Brain microvascular endothelial cell (primary cell): ENCODE data around the gene SRGAP2B.
"Not testable (repeated sequence)": the region's sequence is repeated elsewhere in the genome, so short reads cannot be mapped to it uniquely, and the experiment has no call there.

Experiments used
- DNase-seq: peaks from one replicate; pipeline ENCODE4 v3.0.0-alpha.2; 2020
- H3K27ac ChIP-seq: fragments of 250-450 bp; sonication (Bioruptor Pico); 2 replicates; pipeline ENCODE4 v1.5.1; 2020; ENCODE audit warnings: mild to moderate bottlenecking, moderate library complexity
- H3K27me3 ChIP-seq: fragments of 250-450 bp; sonication (Bioruptor Pico); replicated peaks from 2 replicates; pipeline ENCODE4 v1.5.1; 2020; ENCODE audit warnings: mild to moderate bottlenecking
- H3K36me3 ChIP-seq: fragments of 250-450 bp; sonication (Bioruptor Pico); replicated peaks from 2 replicates; pipeline ENCODE4 v1.5.1; 2020; ENCODE audit warnings: mild to moderate bottlenecking
- H3K4me3 ChIP-seq: 2 replicates; pipeline ENCODE4 v1.5.1; 2011; ENCODE audit warnings: low read depth, mild to moderate bottlenecking, control low read depth, low read length, moderate library complexity
- in situ Hi-C: cut with HindIII; loops from 2 replicates; pipeline ENCODE4 v1.10.0; 2017; ENCODE audit warnings: low sequenced_read_pairs, low pct_ligation_motif_present

The SRGAP2B gene

GRCh38 chr1:145074021-145074559, 21.0 kb downstream of the SRGAP2B start:
- H3K4me3 ChIP-seq, DNase-seq, H3K36me3 ChIP-seq, H3K27me3 ChIP-seq, in situ Hi-C loops, H3K27ac ChIP-seq: not testable (repeated sequence)

GRCh38 chr1:145071569-145071968, 23.6 kb downstream of the SRGAP2B start:
- H3K4me3 ChIP-seq, H3K27ac ChIP-seq, DNase-seq, H3K36me3 ChIP-seq, H3K27me3 ChIP-seq, in situ Hi-C loops: not testable (repeated sequence)

GRCh38 chr1:145066486-145066885, 28.6 kb downstream of the SRGAP2B start:
- H3K27me3 ChIP-seq, DNase-seq, H3K27ac ChIP-seq, in situ Hi-C loops, H3K4me3 ChIP-seq, H3K36me3 ChIP-seq: not testable (repeated sequence)

GRCh38 chr1:145065194-145065826, 29.8 kb downstream of the SRGAP2B start:
- in situ Hi-C loops, DNase-seq, H3K4me3 ChIP-seq, H3K27ac ChIP-seq, H3K27me3 ChIP-seq, H3K36me3 ChIP-seq: not testable (repeated sequence)

GRCh38 chr1:145063941-145064648, 31.0 kb downstream of the SRGAP2B start:
- H3K27me3 ChIP-seq, in situ Hi-C loops, H3K4me3 ChIP-seq, H3K27ac ChIP-seq, H3K36me3 ChIP-seq, DNase-seq: not testable (repeated sequence)

GRCh38 chr1:145063285-145063684, 31.8 kb downstream of the SRGAP2B start:
- H3K27ac ChIP-seq, H3K27me3 ChIP-seq, H3K4me3 ChIP-seq, in situ Hi-C loops, H3K36me3 ChIP-seq, DNase-seq: not testable (repeated sequence)

- H3K36me3 ChIP-seq, in situ Hi-C loops: not testable (repeated sequence)
Measured at GRCh38 chr1:145058184-145058583, 36.9 kb downstream of the SRGAP2B start.

GRCh38 chr1:145055217-145055760, 39.8 kb downstream of the SRGAP2B start:
- H3K36me3 ChIP-seq, H3K4me3 ChIP-seq, DNase-seq, H3K27ac ChIP-seq, H3K27me3 ChIP-seq, in situ Hi-C loops: not testable (repeated sequence)

More at GRCh38 chr1:145058184-145058583, 36.9 kb downstream of the SRGAP2B start:
- not testable (repeated sequence) for H3K4me3 ChIP-seq, H3K27me3 ChIP-seq, DNase-seq, H3K27ac ChIP-seq

GRCh38 chr1:145053428-145053827, 41.7 kb downstream of the SRGAP2B start:
- H3K27me3 ChIP-seq, H3K4me3 ChIP-seq, DNase-seq, H3K36me3 ChIP-seq, H3K27ac ChIP-seq, in situ Hi-C loops: not testable (repeated sequence)

GRCh38 chr1:145052019-145052776, 42.9 kb downstream of the SRGAP2B start:
- H3K27ac ChIP-seq, in situ Hi-C loops, DNase-seq, H3K4me3 ChIP-seq, H3K27me3 ChIP-seq, H3K36me3 ChIP-seq: not testable (repeated sequence)

GRCh38 chr1:145048181-145048856, 46.8 kb downstream of the SRGAP2B start:
- DNase-seq, in situ Hi-C loops, H3K36me3 ChIP-seq: not testable (repeated sequence)

GRCh38 chr1:145047553-145047952, 47.6 kb downstream of the SRGAP2B start:
- H3K4me3 ChIP-seq, H3K36me3 ChIP-seq, DNase-seq, in situ Hi-C loops, H3K27ac ChIP-seq, H3K27me3 ChIP-seq: not testable (repeated sequence)

More at GRCh38 chr1:145048181-145048856, 46.8 kb downstream of the SRGAP2B start:
- H3K27me3 ChIP-seq, H3K27ac ChIP-seq, H3K4me3 ChIP-seq: not testable (repeated sequence)

- in situ Hi-C loops = not testable (repeated sequence)
Measured at GRCh38 chr1:145045571-145046273, 49.4 kb downstream of the SRGAP2B start.

More at GRCh38 chr1:145045571-145046273, 49.4 kb downstream of the SRGAP2B start:
- H3K36me3 ChIP-seq, H3K4me3 ChIP-seq, H3K27ac ChIP-seq, H3K27me3 ChIP-seq, DNase-seq: not testable (repeated sequence)
